Neural crest cell (in vitro differentiated cells): ENCODE results near the gene CLPTM1L. TPM values are rescaled to one million over a fixed set of nuclear protein-coding genes. Genes with fewer than 3 reads are reported as not detected.

Experiments used
- DNase-seq: peaks from one replicate; pipeline ENCODE4 v3.0.0; 2021; ENCODE audit warnings: low read depth, mixed read lengths, low spot score
- H3K27ac Mint-ChIP-seq: one replicate; pipeline ENCODE4 v1.8.0; 2021; ENCODE audit warnings: mild to moderate bottlenecking, mixed read lengths; ENCODE audit not compliant: unreplicated experiment
- H3K27me3 Mint-ChIP-seq: 2 replicates; pipeline ENCODE4 v1.8.0; 2021; ENCODE audit warnings: low read depth, mild to moderate bottlenecking, mixed read lengths
- H3K36me3 Mint-ChIP-seq: 2 replicates; pipeline ENCODE4 v1.8.0; 2021; ENCODE audit warnings: low read depth, mild to moderate bottlenecking, mixed read lengths
- H3K4me1 Mint-ChIP-seq: 2 replicates; pipeline ENCODE4 v1.8.0; 2021; ENCODE audit warnings: mixed read lengths
- H3K4me3 Mint-ChIP-seq: one replicate; pipeline ENCODE4 v1.8.0; 2021; ENCODE audit warnings: mild to moderate bottlenecking, mixed read lengths
- H3K9me3 Mint-ChIP-seq: 2 replicates; pipeline ENCODE4 v1.8.0; 2021; ENCODE audit warnings: mixed read lengths
- total RNA-seq: library from RNA; stranded (reverse); gene quantifications from 2 replicates; pipeline ENCODE4 v1.2.1, GENCODE V29; 2021
- TF ChIP-seq, protein P1 (sequence below): fragments of 200-600 bp; sonication (generic); conservative IDR thresholded peaks from 2 replicates; pipeline ENCODE4 v1.5.0; 2021; ENCODE audit warnings: antibody characterized with exemption, mild to moderate bottlenecking

CLPTM1L gene
- total RNA-seq, 1 donor from 2014 or later, result 103 TPM

DNA sequence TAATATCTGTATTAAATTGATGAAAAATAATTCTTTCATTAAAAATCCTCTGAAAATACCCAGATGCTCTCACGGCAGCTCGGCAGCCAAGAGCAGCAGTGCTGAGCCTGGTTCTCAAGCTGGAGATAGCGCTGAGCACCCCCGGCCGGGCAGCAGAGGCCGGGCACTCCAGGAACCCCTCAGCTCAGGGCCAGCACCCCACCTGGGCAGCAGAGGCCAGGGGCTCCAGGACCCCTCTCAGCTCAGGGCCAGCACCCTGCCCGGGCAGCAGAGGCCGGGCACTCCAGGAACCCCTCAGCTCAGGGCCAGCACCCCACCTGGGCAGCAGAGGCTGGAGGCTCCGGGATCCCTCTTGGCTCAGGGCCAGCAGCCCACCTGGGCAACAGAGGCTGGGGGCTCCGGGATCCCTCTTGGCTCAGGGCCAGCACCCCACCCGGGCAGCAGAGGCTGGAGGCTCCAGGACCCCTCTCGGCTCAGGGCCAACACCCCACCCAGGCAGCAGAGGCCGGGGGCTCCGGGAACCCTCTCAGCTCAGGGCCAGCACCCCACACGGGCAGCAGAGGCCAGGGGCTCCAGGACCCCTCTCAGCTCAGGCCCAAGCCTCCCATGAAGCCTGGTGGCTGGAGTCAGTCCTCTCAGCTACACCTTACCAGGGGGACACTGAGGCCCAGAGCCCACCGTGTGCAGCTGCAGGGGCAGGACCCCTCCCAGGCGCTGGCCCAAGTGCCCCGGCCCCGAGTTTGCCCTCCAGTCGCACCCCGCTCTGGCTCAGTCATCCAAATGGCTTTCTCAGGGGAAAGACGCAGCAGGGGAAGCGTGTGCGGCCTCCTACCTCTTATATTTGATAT, 21.7 kb downstream of the CLPTM1L start:
- no peaks in the 10 kb centered on the region for H3K36me3 Mint-ChIP-seq
- no peaks in the 10 kb centered on the region for H3K27me3 Mint-ChIP-seq
- no peaks in the 10 kb centered on the region for H3K4me1 Mint-ChIP-seq
- H3K9me3 Mint-ChIP-seq, result no peaks in the 10 kb centered on the region
- no peak for DNase-seq
- TF ChIP-seq, protein P1, sequence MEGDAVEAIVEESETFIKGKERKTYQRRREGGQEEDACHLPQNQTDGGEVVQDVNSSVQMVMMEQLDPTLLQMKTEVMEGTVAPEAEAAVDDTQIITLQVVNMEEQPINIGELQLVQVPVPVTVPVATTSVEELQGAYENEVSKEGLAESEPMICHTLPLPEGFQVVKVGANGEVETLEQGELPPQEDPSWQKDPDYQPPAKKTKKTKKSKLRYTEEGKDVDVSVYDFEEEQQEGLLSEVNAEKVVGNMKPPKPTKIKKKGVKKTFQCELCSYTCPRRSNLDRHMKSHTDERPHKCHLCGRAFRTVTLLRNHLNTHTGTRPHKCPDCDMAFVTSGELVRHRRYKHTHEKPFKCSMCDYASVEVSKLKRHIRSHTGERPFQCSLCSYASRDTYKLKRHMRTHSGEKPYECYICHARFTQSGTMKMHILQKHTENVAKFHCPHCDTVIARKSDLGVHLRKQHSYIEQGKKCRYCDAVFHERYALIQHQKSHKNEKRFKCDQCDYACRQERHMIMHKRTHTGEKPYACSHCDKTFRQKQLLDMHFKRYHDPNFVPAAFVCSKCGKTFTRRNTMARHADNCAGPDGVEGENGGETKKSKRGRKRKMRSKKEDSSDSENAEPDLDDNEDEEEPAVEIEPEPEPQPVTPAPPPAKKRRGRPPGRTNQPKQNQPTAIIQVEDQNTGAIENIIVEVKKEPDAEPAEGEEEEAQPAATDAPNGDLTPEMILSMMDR, result no peak
- no peak overlapping the region for H3K27ac Mint-ChIP-seq
- no peak overlapping the region for H3K4me3 Mint-ChIP-seq

DNA sequence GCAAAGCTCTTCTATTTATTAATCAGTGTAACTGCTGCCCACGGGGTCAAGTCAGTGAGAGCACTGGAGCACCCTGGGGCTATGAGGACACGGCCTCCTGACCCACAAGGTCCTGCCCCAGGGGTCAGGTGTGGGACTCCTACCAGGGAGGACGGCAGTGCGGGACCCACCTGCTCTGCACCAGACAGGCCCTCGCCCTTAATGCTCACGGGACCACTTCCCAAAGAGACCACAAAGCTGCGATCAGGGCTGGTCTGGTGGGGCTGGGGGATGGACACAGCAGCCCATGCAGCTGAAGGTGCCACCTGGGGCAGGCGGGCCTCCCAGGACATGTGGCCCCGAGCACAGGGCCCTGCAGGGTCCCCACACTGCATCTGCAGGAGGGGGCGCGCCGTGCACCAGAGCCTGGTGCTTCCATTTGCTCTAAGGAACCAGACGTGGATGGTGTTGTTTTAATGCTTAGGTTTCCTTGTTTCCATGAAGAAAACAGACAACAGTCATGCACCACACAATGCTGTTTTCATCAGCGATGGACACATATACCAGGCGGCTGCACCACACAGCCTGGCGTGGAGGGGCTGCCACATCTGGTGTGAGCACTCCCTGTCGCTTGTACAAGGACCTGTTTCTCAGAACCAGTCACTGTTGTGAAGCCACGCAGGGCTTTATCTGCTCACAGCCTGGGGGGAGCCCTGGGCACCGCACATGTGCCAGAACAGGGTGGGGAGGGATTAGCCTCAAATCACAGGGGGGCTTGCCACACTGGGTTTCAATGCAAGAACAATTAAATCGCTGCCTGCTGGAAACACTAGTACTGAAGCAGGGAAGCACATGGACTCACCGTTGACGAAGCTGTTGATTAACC, 22.6 kb downstream of the CLPTM1L start:
- Mint-ChIP-seq H3K4me3 (no peak overlapping the region), H3K9me3 (no peaks in the 10 kb centered on the region), H3K27ac (no peak overlapping the region), H3K4me1 (no peaks in the 10 kb centered on the region), H3K36me3 (no peaks in the 10 kb centered on the region), H3K27me3 (no peaks in the 10 kb centered on the region)
- TF ChIP-seq, protein P1, result no peak
- no peak for DNase-seq

DNA sequence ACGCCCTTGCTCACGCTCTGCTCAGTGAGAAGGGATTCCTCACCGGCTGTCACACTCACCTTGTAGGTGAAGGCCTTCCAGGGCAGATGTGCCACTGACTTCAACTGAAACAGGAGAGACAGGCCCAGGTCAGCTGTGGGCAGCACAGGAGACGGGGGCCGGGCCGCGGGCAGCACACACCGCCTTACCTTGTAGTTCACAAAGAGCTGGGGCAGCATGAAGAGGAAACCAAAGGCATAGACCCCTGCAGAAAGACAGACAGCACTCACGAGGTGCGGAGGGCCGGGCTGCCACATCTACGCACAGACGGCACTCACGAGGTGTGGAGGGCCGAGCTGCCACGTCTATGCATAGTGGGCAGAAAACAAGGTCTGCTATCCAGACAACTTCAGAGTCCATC, 23.3 kb downstream of the CLPTM1L start:
- no peak for DNase-seq
- H3K4me3 Mint-ChIP-seq, result no peak overlapping the region
- H3K27me3 Mint-ChIP-seq, result no peaks in the 10 kb centered on the region
- no peaks in the 10 kb centered on the region for H3K4me1 Mint-ChIP-seq
- peaks cover 2% of the 10 kb centered on the region for H3K36me3 Mint-ChIP-seq
- TF ChIP-seq, protein P1, result no peak
- H3K27ac Mint-ChIP-seq, result no peak overlapping the region
- no peaks in the 10 kb centered on the region for H3K9me3 Mint-ChIP-seq

DNA sequence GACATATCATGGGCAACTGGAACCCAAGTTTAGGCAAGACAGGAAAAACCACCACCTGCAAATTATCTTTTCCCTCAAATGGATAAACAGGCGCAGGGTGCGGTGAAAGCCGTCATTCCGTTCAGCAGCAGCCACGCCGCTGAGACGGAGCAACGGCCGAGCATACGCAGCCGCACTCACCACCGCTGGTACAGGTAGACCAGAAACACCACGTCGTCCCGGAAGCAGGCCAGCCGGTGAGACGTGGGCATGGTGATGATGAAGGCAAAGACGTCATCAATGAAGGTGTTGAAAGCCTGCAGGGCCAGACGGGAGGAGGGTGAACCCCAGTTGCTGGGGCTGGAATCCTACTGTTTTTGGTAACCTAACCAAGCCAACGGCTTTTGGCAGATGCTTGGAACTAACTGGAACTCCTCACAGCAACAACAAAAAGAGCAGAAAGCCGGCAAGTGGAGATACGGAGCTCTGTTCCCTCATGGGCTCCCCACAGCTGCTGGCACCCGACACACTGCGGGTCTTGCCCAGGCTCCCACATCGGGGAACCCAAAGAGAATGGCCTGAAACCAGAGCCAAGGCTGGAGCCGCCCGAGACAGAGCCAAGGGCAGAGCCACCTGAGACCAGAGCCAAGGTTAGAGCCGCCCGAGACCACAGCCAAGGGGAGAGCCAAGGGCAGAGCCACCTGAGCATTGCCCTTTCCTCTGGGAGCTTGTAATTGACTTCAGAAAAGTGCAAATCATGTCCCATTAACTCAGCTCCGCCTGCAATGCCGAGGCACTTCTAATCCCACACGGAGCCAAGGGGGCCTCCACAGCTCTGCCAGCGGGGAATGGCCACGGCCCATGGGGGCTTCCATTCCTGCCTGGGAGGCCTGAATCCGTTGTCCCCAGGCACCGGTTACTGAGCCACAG, 24.2 kb downstream of the CLPTM1L start:
- DNase-seq, result no peak
- Mint-ChIP-seq H3K9me3 (no peaks in the 10 kb centered on the region), H3K4me1 (no peaks in the 10 kb centered on the region), H3K36me3 (peaks cover 2% of the 10 kb centered on the region), H3K4me3 (no peak overlapping the region), H3K27me3 (no peaks in the 10 kb centered on the region), H3K27ac (no peak overlapping the region)
- TF ChIP-seq, protein P1, result no peak
